Measurements from ENCODE around the gene OR4D1.

Gene OR4D1

GRCh38 chr17:58153671-58154070 lies 5.5 kb downstream of the OR4D1 start:
- DNase-seq (ENCODE audit: low read depth, low spot score): no peak

GRCh38 chr17:58156839-58157803 lies 8.9 kb downstream of the OR4D1 start:
- peak; percentile 50 for DNase-seq (ENCODE audit: low read depth, low spot score)

- no peak for DNase-seq (ENCODE audit: low read depth, low spot score)
These were observed 10.0 kb downstream of the OR4D1 start for GRCh38 chr17:58158181-58158580.

GRCh38 chr17:58161566-58161965 lies 13.4 kb downstream of the OR4D1 start:
- DNase-seq (ENCODE audit: low read depth, low spot score): no peak

GRCh38 chr17:58165981-58166380 lies 17.8 kb downstream of the OR4D1 start:
- DNase-seq (ENCODE audit: low read depth, low spot score): no peak

- no peak for DNase-seq (ENCODE audit: low read depth, low spot score)
These were observed 18.5 kb downstream of the OR4D1 start, which contains the start of gene OR4D2 for GRCh38 chr17:58166682-58167081. Gene OR4D2, plus strand, starts transcription at chr17:58166982. Its CDS starts 2,674 bp downstream, at chr17:58169656.

GRCh38 chr17:58170622-58171021 lies 22.4 kb downstream of the OR4D1 start:
- no peak for DNase-seq (ENCODE audit: low read depth, low spot score)

- DNase-seq (ENCODE audit: low read depth, low spot score): peak; percentile 70
These were observed 24.3 kb downstream of the OR4D1 start for GRCh38 chr17:58172369-58173071.

GRCh38 chr17:58174871-58175270 lies 26.7 kb downstream of the OR4D1 start:
- DNase-seq (ENCODE audit: low read depth, low spot score): no peak

GRCh38 chr17:58176200-58176599 lies 28.0 kb downstream of the OR4D1 start:
- DNase-seq (ENCODE audit: low read depth, low spot score): no peak

GRCh38 chr17:58181796-58182195 lies 33.6 kb downstream of the OR4D1 start:
- no peak for DNase-seq (ENCODE audit: low read depth, low spot score)

GRCh38 chr17:58183514-58183913 lies 35.3 kb downstream of the OR4D1 start:
- DNase-seq (ENCODE audit: low read depth, low spot score): no peak

GRCh38 chr17:58184308-58184985 lies 36.3 kb downstream of the OR4D1 start:
- DNase-seq (ENCODE audit: low read depth, low spot score): peak; percentile 35

- no peak for DNase-seq (ENCODE audit: low read depth, low spot score)
These were observed 37.0 kb downstream of the OR4D1 start for GRCh38 chr17:58184986-58185761.

- DNase-seq (ENCODE audit: low read depth, low spot score): no peak
These were observed 38.4 kb downstream of the OR4D1 start for GRCh38 chr17:58186591-58186990.

GRCh38 chr17:58187063-58187462 lies 38.9 kb downstream of the OR4D1 start:
- no peak for DNase-seq (ENCODE audit: low read depth, low spot score)

GRCh38 chr17:58187675-58188074 lies 39.5 kb downstream of the OR4D1 start:
- DNase-seq (ENCODE audit: low read depth, low spot score): no peak

- no peak for DNase-seq (ENCODE audit: low read depth, low spot score)
These were observed 41.4 kb downstream of the OR4D1 start for GRCh38 chr17:58189436-58190146.

- no peak for DNase-seq (ENCODE audit: low read depth, low spot score)
These were observed 43.2 kb downstream of the OR4D1 start for GRCh38 chr17:58191241-58191896.

GRCh38 chr17:58192612-58193011 lies 44.4 kb downstream of the OR4D1 start, which contains the start of gene EPX:
Gene EPX, plus strand, starts transcription at chr17:58192726. Its CDS starts 121 bp downstream, at chr17:58192847.
- DNase-seq (ENCODE audit: low read depth, low spot score): no peak
